ENCODE measurements around the gene LRRC3B.
"Not testable (repeated sequence)": the region's sequence is repeated elsewhere in the genome, so short reads cannot be mapped to it uniquely, and the experiment has no call there.

The LRRC3B gene

DNA sequence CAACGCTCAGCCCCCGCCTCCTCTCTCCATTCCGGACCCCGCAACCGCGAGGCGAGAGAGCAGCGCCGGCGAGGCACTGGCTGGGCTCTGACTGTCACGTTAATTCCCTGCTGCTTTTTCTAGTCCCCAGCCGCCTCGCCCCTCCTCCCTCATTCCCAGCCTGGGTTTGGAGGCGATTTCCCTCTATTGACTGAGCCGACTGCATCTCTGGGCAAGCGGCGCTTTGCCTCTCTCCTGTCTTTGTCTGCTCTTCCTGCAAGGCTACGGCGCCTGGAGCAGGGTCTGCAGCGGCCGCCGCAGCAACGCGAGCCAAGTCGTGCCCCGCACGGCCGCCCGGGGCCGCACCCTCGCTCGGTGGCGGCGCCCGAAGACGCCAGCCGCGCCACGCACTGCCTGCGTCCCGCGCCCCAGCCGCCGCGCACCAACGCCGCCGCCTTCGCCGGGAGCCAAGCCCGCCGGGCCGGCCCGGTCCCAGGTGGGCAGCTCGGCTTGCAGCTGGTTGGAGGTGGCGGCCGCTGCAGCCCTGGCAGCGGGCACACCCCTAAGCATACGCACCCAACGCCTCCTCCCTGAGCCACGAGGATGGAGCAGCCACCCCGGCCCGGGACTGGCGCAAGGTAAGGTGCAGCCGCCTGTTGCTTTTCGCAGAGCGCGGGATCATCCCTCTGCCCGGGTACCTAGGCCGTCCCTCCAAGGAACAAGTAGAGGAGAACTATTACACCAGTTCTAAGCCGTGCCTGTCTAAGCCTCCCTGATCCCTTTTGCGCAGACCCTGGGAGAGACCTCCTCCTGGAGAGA lies at the start of gene LRRC3B:
Gene LRRC3B (plus strand): TSS at position 152 of the 798 bp plus-strand sequence. CDS start 86,901 bp downstream, outside the sequence.
- DNase-seq (ENCODE audit: low read depth in 1 of 2, low spot score in 1 of 2) = no peak
- in situ Hi-C loops (cut with HindIII; ENCODE audit: low pct_unique_long_range_greater_than_20kb, low sequenced_read_pairs) = no loop called here
- no peak for TF ChIP-seq JUND (IDR thresholded peaks at IDR 0.05; ENCODE audit: low read depth)

GRCh38 chr3:26574766-26575165 lies 47.8 kb upstream of the LRRC3B start:
- no peak for DNase-seq (ENCODE audit: low read depth in 1 of 2, low spot score in 1 of 2)
- in situ Hi-C loops (cut with HindIII; ENCODE audit: low pct_unique_long_range_greater_than_20kb, low sequenced_read_pairs) = no loop called here
- no peak for TF ChIP-seq JUND (IDR thresholded peaks at IDR 0.05; ENCODE audit: low read depth)

- DNase-seq (ENCODE audit: low read depth in 1 of 2, low spot score in 1 of 2) = no peak
- in situ Hi-C loops (cut with HindIII; ENCODE audit: low pct_unique_long_range_greater_than_20kb, low sequenced_read_pairs) = no loop called here
- no peak for TF ChIP-seq JUND (IDR thresholded peaks at IDR 0.05; ENCODE audit: low read depth)
Observed at GRCh38 chr3:26579116-26579515, 43.5 kb upstream of the LRRC3B start.

- no peak for TF ChIP-seq JUND (IDR thresholded peaks at IDR 0.05; ENCODE audit: low read depth)
- in situ Hi-C loops (cut with HindIII; ENCODE audit: low pct_unique_long_range_greater_than_20kb, low sequenced_read_pairs) = no loop called here
- DNase-seq (ENCODE audit: low read depth in 1 of 2, low spot score in 1 of 2) = no peak
Observed at GRCh38 chr3:26587571-26587970, 35.0 kb upstream of the LRRC3B start.

DNA sequence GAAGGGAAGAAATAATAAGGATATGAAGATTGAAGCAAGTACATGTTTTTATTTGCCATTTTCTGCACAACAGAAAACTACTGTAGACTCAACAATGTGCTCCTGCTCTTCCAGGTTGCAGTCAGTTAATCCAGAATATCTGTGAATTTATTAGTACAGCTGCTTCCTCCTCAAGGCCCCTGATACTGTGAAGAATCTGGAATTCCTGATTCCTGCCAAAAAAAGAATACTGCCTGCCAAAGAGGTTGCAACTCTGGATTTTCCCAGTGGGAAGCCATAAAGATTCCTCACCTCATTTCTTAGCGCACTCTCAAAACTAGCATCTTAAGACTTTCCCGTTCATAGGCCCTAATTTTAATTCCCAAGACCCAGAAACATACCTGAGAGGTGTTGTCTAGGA lies 33.6 kb upstream of the LRRC3B start:
- TF ChIP-seq JUND (IDR thresholded peaks at IDR 0.05; ENCODE audit: low read depth) = no peak
- in situ Hi-C loops (cut with HindIII; ENCODE audit: low pct_unique_long_range_greater_than_20kb, low sequenced_read_pairs) = no loop called here
- DNase-seq (ENCODE audit: low read depth in 1 of 2, low spot score in 1 of 2) = no peak

DNA sequence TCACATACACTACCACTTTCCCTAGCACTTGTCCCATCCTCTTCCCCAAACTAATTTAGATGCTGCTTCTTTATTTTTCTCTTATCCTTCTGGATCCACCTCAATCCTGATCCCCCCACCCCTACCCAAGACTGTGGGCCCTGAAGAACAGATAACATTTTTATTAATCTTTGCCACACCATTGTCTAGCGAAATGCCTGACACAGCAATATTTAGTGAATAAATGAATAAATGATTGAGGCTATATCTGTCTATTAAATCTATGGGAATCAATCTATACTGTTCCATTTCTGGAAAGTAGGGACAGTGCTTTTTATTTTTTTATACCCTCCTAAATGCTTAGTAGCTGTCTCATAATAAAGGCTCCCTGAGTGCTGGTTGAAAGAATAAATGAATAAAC lies 32.9 kb upstream of the LRRC3B start:
- DNase-seq (ENCODE audit: low read depth in 1 of 2, low spot score in 1 of 2) = no peak
- in situ Hi-C loops (cut with HindIII; ENCODE audit: low pct_unique_long_range_greater_than_20kb, low sequenced_read_pairs) = no loop called here
- no peak for TF ChIP-seq JUND (IDR thresholded peaks at IDR 0.05; ENCODE audit: low read depth)

- no peak for TF ChIP-seq JUND (IDR thresholded peaks at IDR 0.05; ENCODE audit: low read depth)
- no peak for DNase-seq (ENCODE audit: low read depth in 1 of 2, low spot score in 1 of 2)
- in situ Hi-C loops (cut with HindIII; ENCODE audit: low pct_unique_long_range_greater_than_20kb, low sequenced_read_pairs) = no loop called here
Observed at GRCh38 chr3:26590919-26591484, 31.6 kb upstream of the LRRC3B start.

DNA sequence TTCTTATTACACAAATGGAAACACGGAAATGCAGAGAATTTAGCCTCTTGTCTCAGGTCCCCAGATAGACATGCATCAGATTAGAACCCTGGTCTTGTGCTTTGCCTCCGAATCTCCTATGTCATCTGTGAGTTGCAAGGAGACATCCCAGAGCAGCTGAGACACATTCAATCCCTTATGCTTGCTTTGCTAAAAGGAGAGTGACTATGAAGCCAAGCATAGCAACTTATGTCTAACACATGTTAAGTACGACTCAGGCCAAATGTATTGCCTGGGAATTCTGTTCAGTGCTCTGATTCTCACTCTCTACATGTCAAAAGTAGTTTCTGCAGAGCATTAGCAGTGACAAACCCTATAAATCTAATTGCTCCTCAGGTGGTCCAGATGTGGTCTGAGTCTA lies 30.6 kb upstream of the LRRC3B start:
- no peak for TF ChIP-seq JUND (IDR thresholded peaks at IDR 0.05; ENCODE audit: low read depth)
- in situ Hi-C loops (cut with HindIII; ENCODE audit: low pct_unique_long_range_greater_than_20kb, low sequenced_read_pairs) = no loop called here
- DNase-seq (ENCODE audit: low read depth in 1 of 2, low spot score in 1 of 2) = no peak

GRCh38 chr3:26592451-26592850 lies 30.1 kb upstream of the LRRC3B start:
- in situ Hi-C loops (cut with HindIII; ENCODE audit: low pct_unique_long_range_greater_than_20kb, low sequenced_read_pairs) = no loop called here
- no peak for DNase-seq (ENCODE audit: low read depth in 1 of 2, low spot score in 1 of 2)
- no peak for TF ChIP-seq JUND (IDR thresholded peaks at IDR 0.05; ENCODE audit: low read depth)

DNA sequence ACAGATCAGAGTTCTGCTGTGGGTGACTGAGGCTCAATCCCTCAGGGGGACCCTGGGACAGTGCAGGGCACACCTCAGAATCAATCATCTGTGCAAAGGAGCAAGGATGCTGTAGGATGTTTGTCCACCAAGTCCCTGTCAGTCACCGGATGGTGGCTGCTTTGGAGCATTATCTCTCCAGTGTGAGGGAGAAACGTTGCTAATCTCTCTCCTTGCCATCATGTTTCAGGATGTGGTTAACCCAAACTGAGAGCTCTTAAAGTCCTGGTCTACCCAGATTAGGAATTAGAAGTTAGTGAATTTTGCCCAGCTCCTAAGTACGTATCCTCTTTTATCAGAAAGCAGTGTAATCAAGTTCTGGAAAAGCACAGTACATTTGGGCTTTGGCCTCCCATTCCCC lies 26.2 kb upstream of the LRRC3B start:
- TF ChIP-seq JUND (IDR thresholded peaks at IDR 0.05; ENCODE audit: low read depth) = no peak
- DNase-seq (ENCODE audit: low read depth in 1 of 2, low spot score in 1 of 2) = no peak
- in situ Hi-C loops (cut with HindIII; ENCODE audit: low pct_unique_long_range_greater_than_20kb, low sequenced_read_pairs) = no loop called here

- DNase-seq (ENCODE audit: low read depth in 1 of 2, low spot score in 1 of 2); in situ Hi-C loops (cut with HindIII; ENCODE audit: low pct_unique_long_range_greater_than_20kb, low sequenced_read_pairs): not testable (repeated sequence)
Observed at GRCh38 chr3:26603311-26603710, 19.3 kb upstream of the LRRC3B start.

DNA sequence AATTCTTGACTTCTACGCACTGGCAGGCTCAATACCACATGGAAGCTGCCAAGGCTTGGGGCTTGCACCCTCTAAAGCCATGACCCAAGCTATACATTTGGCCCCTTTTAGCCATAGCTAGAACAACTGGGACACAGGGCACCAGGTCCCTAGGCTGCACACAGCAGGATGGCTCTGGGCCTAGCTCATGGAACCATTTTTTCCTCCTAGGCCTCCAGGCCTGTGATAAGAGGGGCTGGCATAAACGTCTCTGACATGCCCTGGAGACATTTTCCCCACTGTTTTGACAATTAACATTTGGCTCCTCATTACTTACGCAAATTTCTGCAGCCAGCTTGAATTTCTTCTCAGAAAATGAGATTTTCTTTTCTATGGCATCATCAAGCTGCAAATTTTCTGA lies 18.8 kb upstream of the LRRC3B start:
- DNase-seq (ENCODE audit: low read depth in 1 of 2, low spot score in 1 of 2); in situ Hi-C loops (cut with HindIII; ENCODE audit: low pct_unique_long_range_greater_than_20kb, low sequenced_read_pairs): not testable (repeated sequence)

GRCh38 chr3:26614006-26614685 lies 8.4 kb upstream of the LRRC3B start:
- no peak for TF ChIP-seq JUND (IDR thresholded peaks at IDR 0.05; ENCODE audit: low read depth)
- no peak for DNase-seq (ENCODE audit: low read depth in 1 of 2, low spot score in 1 of 2)
- in situ Hi-C loops (cut with HindIII; ENCODE audit: low pct_unique_long_range_greater_than_20kb, low sequenced_read_pairs) = no loop called here

Measured in T47D (cell line).